CD4-positive, alpha-beta T cell treated with Interleukin-21 for 1 hour (primary cell): ENCODE results near the gene SMAD7.

Experiments used
- DNase-seq: peaks from one replicate; pipeline ENCODE4 v3.0.0-alpha.2; 2020

The SMAD7 gene

DNA sequence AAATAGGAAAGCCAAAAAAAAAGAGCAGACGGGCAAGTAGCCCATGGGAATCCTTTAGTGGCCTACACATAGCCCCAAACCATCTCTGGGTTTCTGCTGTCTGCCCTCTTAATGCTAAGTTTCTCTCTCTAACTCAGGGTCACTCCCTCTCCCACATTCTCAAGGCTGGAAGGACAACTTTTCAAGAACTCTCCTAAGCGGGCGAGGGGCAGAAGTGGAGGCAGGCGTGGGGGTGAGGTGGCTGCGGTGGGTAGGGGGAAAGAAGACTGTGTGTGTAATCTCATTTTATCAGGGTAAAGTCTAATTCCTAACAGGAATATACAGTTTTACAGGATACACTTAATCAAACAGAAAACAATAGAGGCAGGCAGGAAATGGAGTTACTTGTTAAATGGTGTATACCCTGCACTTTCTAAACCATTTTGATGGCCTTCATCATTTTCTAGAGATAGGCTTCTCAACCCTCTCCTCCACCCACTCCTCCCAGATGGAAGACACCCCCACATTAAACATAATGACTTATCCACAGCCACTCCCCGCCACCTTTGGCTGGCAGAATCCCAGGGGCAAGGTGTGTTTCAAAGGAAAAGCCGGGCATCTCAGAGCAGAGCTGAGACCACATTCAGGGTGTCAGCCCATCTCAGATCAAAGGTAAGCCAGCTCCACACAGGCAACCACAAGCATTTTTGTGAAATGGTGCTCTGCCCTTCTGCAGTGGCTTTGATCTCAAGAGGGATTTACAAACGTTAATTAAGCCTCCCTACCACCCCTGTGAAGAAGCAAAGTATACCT is 6.8 kb downstream of the SMAD7 start:
- DNase-seq = peak; percentile 42

DNA sequence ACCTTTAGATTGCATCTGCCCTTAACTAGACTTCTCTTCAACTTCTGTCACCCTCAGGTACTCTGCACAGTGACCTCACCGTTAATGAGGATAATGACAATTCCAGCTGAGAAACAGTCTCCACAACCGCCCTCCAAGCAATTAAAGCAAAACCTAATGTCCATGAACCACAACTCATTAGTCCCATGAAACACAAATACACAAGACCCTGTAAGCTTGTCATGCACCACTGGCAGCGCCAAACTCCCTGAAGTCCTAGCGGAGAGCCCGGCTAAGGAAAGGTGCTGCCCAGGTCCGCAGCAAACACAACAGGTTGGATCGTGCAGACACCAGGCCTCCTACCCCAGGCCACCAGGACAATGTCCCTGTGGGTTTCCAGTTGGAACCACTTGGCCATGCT is 7.4 kb downstream of the SMAD7 start:
- no peak for DNase-seq

DNA sequence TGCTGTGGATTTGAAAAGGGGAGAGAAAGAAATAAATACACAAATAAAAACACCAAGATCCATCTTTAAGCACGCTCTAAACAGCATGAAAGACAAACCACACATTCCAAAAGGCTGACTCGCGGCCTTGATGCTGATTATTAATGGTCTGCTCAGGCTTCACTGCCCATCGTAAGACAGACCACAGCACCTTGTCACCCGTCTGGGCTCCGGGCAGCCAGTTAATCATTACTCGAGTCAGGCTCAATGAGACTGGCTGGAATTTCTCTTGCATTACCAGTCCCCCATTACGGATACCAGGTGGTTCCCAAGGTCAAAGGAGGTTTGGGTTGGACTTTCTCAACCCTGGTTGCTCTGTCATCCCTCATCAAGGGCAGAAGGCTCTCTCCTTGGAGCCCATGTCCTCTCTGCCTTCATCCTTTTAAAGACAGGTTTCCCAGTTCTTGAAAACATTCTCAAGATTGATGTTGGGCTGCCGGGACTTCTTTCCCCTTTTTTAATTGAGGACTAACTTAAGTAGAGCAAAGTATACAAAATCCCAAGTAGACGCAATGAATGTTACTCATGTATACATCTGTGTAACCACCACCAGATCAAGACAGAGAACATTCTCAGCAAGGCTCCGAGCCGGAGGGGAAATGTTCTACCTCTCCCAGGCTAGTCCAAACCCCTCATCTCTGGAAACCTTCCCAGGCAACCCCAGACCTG is 8.1 kb downstream of the SMAD7 start:
- no peak for DNase-seq

DNA sequence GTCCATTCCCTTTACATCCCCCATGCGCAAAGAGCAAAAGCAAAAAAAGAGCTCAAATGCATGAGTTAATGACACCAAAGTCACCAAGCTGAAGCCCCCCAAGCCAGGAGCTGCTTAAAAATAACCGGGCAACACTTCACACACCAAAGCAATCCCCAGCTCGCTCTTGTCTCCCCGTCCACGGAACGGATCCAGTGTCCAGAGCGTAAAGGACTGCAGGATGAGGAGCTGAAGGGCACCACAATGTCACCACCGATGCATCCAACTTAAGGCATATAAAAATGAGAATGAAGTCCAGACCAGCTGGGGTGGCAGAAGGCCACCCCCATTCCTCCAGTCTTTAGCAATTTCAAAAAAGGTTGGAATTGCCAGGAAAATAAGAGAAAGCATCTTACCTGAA is 8.7 kb downstream of the SMAD7 start:
- no peak for DNase-seq

GRCh38 chr18:48941672-48942071 is 9.1 kb downstream of the SMAD7 start:
- no peak for DNase-seq

DNA sequence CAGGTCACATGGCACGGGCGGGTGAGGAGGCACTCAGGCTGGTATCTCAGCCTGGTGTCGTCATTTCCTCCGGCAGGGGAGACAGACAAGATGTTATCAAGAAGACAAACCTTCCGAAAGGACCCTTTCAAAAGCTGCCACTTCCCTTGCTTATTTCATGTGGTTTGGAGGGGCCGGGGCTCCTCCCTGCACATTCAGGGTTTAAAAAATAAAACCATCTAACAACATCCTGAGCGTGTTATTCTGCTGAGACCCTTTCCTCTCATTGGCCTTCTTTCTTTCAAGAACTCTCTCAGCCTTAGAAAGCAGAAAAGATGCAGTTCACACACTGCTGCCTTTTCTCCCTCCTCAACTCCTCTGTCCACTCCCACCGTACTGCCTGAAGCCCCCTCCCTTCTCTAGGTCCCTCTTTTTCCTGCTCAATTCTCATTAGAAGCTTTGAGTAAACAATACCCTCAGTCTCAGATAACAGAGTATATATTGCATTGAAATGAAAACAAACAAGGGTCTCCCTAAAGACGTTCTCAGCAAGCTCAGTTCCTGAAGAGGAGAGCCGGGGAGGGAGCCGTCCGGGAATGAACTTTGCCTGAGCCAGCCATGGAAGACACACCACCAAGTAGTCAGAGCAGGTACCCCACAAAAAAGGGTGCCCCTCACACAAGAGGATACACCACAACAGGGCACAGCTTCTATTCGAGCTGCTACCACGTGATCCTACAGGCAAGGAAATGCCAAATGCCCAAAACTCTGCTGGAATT is 9.7 kb downstream of the SMAD7 start:
- DNase-seq = peak; percentile 95

DNA sequence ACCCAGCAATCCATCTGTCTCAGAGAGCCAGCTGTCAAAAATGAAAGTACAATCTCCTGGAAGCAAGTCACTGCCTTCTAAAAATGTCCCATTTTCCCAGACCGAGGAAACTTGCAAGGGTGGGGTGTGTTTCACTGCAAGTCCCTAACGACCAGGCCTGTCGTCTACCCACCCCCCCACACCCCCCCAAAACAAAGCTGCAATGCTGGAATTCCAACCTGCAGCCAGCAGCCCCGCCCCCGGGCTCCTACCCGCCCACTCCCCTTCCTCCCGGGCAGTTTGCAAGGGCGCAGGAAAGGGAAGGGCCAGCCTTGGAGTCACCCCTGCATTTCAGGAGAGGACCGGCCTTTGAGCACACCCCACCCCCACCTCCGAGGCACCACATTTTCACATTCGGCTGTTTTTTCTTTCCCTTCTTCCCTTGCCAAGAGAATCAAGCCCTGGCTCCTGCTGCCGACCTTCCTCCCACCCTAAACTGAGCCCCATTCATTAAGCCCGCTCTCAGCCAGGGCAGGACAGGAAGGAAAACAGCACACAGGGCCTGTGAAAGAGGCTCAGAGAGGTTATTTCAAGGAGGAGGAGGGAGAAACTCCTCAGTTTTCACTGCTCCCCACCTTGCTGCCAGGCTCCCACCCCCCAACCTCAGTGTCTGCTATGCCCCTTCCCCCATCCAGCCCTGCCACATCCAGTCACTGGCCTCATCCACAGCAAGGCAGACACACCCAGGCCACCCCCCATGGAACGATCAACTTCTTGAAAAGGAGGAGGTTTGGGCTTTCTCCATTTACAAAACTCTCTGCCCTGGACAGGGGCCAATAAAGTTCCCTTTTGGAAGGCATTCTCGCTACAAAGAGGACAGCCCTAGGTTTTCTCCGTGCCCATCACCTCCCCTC is 11.3 kb downstream of the SMAD7 start:
- DNase-seq = no peak

DNA sequence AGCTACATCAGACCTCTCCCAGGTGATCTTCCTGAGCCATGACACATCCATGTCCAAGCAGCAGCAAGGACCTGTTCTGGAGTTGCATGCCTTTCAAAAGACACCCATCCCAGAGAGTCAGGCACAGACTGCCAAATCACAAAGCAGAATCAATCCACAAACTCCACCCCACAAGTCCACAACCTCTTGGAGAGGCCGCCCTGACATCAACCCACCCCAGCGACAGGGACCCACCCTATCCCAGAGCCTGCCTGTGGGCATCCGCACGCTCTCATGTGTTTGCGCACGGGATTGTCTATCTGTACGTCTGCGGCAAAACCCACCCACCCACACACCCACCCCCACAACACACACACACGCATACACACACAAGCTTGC is 11.9 kb downstream of the SMAD7 start:
- DNase-seq = no peak

GRCh38 chr18:48937869-48938750 is 12.7 kb downstream of the SMAD7 start:
- no peak for DNase-seq

DNA sequence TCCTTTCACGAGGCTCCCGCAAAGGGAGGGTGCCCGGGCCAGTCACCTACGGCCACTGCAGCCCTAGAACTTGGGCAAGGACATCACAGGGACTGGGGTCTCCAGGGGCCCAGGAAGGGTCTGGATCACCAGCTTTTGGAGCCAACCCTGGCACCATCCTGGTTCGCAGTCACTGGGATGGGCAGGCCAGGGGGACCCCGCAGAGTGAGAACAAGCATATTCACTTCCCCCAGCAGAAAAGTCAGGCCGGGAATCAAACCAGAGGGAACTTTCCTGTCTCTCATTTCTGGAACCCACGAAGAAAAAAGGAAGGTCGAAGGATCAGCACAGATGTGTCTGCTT is 15.4 kb downstream of the SMAD7 start:
- DNase-seq = no peak

GRCh38 chr18:48934723-48935432 is 15.9 kb downstream of the SMAD7 start:
- DNase-seq = peak; percentile 49

DNA sequence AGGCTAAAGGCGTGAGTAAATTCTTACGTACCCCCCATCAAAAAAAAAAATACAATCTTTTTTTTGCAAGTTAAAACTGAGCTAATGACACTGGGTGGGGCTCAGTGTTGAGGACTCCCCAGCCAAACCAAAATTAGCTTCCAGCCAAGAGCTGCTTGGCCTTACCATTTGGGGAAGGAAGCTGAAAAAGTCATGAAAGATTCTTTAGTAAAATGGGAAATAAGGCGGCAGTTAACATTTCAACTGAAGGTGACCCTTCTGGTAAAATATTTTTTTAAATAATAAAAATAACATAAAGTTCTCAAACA is 16.4 kb downstream of the SMAD7 start:
- no peak for DNase-seq

GRCh38 chr18:48933578-48934414 is 17.0 kb downstream of the SMAD7 start:
- DNase-seq = no peak

GRCh38 chr18:48932822-48933510 is 17.8 kb downstream of the SMAD7 start:
- no peak for DNase-seq

GRCh38 chr18:48932462-48932818 is 18.3 kb downstream of the SMAD7 start:
- no peak for DNase-seq

- DNase-seq = no peak
Observed at GRCh38 chr18:48931680-48932461, 18.9 kb downstream of the SMAD7 start.

DNA sequence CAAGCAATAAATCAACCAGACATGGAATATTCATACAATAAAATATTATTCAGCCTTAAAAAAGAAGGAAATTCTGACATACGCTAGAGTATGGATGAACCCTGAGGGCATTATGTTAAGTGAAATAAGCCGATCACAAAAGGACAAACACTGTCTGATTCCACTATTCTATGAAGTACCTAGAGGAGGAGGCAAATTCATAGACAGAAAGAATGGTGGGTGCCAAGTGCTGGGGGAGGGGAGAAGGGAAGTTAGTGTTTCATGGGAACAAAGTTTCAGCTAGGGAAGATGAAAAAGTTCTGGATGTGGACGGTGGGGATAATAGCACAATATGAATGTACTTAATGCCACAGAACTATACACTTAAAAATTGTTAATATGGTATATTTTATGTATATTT is 19.8 kb downstream of the SMAD7 start:
- no peak for DNase-seq

DNA sequence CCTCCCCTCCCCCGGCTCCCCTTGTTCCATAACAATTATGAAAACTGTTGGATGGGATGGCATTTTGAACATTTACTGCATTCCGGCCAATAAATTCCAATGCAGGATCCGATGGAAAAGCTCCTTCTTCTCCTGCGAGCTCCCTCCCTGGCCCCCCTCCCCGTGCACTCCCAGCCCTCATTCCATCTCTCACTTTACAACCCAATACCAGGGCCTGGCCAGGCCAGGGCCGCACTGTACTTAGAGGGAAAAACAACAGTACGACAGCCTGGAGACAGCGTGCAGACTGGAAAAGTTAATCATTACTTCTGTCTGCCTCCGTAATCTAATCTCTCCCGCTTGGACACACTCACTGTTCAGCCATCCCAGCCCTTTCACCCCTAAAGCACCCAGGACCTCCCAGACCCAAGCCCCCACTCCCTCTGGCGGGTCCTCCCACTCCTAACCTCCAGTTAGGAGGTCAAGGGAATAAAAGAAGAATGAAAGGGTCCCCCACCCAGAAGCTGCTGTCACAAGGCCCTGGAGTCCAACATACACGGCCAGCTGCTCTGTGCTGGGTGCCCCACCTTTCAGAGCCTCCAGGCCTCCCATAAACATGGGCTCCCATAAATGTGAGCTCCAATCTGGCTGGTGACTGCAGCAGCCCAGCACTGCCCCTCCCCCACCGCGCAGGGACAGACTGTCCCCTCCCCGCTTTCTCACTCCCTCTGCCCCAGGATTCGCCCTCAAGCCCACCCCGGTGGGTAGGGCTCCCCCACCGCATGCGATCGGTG is 20.6 kb downstream of the SMAD7 start:
- DNase-seq = no peak
